ENCODE measurements around the gene ITGAV.

ITGAV gene

DNA sequence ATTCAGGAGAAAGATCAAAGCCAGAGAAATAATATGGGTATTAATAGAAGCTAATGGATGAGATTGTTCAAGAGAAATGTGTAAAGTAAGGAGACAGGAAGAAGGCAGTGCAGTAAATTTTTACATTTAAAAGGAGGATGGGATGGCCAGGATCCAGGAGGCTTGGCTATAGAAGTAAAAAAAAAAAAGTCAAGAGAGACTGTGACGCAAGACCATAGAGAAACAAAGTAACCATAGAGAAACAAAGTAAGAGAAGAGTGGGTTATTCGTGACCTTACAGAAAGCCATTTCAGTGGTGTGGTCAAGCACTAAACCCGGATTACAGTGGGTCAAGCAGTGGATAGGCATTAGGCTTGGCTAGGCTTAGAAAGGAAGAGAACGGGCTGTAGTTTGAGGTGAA is 93.5 kb downstream of the ITGAV start:
- Histone ChIP-seq H3K36me3 (replicated peaks; ENCODE audit: low read depth, low read length) (no peaks in the 10 kb centered on the region), H3K4me1 (ENCODE audit: low read length) (no peaks in the 10 kb centered on the region), H3K79me2 (ENCODE audit: low read length) (no peaks in the 10 kb centered on the region), H3K27me3 (ENCODE audit: low read depth, low read length) (no peaks in the 10 kb centered on the region), H2AFZ (ENCODE audit: low read depth, low read length) (no peak overlapping the region), H4K20me1 (ENCODE audit: insufficient read depth, low read length) (no peaks in the 10 kb centered on the region), H3K4me3 (ENCODE audit: low read length) (no peak overlapping the region), H3K4me2 (ENCODE audit: low read length) (no peak overlapping the region), H3K27ac (ENCODE audit: low read length) (no peak overlapping the region), H3K9ac (ENCODE audit: low read length) (no peak overlapping the region), H3K9me3 (ENCODE audit: insufficient read depth, low read length) (peaks cover 23% of the 10 kb centered on the region; the same call in 1 of the 2 replicates)
- TF ChIP-seq, protein P1, sequence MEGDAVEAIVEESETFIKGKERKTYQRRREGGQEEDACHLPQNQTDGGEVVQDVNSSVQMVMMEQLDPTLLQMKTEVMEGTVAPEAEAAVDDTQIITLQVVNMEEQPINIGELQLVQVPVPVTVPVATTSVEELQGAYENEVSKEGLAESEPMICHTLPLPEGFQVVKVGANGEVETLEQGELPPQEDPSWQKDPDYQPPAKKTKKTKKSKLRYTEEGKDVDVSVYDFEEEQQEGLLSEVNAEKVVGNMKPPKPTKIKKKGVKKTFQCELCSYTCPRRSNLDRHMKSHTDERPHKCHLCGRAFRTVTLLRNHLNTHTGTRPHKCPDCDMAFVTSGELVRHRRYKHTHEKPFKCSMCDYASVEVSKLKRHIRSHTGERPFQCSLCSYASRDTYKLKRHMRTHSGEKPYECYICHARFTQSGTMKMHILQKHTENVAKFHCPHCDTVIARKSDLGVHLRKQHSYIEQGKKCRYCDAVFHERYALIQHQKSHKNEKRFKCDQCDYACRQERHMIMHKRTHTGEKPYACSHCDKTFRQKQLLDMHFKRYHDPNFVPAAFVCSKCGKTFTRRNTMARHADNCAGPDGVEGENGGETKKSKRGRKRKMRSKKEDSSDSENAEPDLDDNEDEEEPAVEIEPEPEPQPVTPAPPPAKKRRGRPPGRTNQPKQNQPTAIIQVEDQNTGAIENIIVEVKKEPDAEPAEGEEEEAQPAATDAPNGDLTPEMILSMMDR (IDR thresholded peaks at IDR 0.05; ENCODE audit: low read depth, low read length), result no peak
- no peak for TF ChIP-seq EZH2phosphoT487 (IDR thresholded peaks at IDR 0.05; ENCODE audit: low read depth)

DNA sequence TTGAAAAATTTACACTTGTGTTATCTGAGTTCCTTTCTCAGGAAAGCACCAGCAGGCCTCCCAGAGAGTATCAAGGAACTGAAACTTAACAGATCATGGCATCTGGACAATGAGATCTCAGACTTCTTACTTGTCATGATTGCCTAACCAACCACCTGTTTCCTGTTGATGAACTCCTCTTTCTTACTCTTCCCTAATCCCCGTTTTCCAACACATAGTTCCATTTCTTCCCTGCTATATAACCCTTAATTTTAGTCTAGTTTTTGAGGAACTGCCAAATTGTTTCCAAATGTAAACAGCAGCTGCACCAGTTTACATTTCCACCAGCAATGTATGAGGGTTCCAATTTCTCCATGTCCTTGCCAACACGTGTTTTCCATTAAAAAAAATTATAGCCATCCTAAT is 98.0 kb downstream of the ITGAV start:
- H3K4me1 ChIP-seq (ENCODE audit: low read length), result no peaks in the 10 kb centered on the region
- H3K4me2 ChIP-seq (ENCODE audit: low read length), result no peak overlapping the region
- peaks cover 23% of the 10 kb centered on the region; the same call in 1 of the 2 replicates for H3K9me3 ChIP-seq (ENCODE audit: insufficient read depth, low read length)
- H2AFZ ChIP-seq (ENCODE audit: low read depth, low read length), result no peak overlapping the region
- H3K4me3 ChIP-seq (ENCODE audit: low read length), result no peak overlapping the region
- no peak overlapping the region for H3K27ac ChIP-seq (ENCODE audit: low read length)
- no peaks in the 10 kb centered on the region for H3K27me3 ChIP-seq (ENCODE audit: low read depth, low read length)
- no peaks in the 10 kb centered on the region for H3K36me3 ChIP-seq (replicated peaks; ENCODE audit: low read depth, low read length)
- no peak overlapping the region for H3K9ac ChIP-seq (ENCODE audit: low read length)
- TF ChIP-seq, protein P1 (IDR thresholded peaks at IDR 0.05; ENCODE audit: low read depth, low read length), result no peak
- no peak for TF ChIP-seq EZH2phosphoT487 (IDR thresholded peaks at IDR 0.05; ENCODE audit: low read depth)
- no peaks in the 10 kb centered on the region for H3K79me2 ChIP-seq (ENCODE audit: low read length)
- no peaks in the 10 kb centered on the region for H4K20me1 ChIP-seq (ENCODE audit: insufficient read depth, low read length)

DNA sequence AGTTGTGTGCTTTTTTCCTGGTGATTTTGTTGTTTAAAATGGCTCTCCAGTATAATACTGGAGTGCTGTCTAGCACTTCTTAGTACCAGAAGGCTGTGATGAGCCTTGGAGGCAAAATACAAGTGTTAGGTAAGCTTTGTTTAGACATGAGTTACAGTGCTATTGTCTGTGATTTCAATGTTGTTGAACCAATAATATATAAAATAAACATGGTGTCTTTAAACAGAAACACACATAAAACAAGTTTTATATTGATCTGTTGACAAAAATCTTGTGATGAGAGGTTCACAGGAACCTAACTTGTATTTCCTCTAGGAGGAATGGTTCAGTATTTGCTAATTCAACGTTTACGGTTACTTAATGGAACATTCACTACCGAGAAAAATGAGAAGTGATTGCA is 99.0 kb downstream of the ITGAV start:
- H3K4me2 ChIP-seq (ENCODE audit: low read length), result no peak overlapping the region

DNA sequence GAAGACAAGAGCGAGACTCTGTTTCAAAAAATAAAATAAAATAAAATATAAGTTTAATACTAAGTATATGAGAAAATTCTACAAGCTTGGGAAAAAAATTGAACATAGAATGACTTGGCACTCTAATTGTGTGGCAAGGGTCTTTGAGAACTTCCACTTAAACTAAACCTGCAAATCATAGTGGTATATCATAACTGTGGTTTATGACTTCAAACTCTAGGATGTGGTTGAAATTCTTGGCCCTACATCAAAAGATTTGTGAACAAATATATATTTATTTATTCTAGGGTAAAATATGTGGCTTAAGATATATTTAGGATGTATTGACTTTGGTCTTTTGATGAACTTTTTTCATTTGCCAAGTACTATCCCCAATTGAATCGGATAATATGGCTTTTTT is 100.9 kb downstream of the ITGAV start:
- Histone ChIP-seq H3K36me3 (replicated peaks; ENCODE audit: low read depth, low read length) (no peaks in the 10 kb centered on the region), H4K20me1 (ENCODE audit: insufficient read depth, low read length) (no peaks in the 10 kb centered on the region), H2AFZ (ENCODE audit: low read depth, low read length) (no peak overlapping the region), H3K27me3 (ENCODE audit: low read depth, low read length) (no peaks in the 10 kb centered on the region), H3K4me1 (ENCODE audit: low read length) (peaks cover 12% of the 10 kb centered on the region; the same call in 1 of the 2 replicates), H3K4me3 (ENCODE audit: low read length) (no peak overlapping the region), H3K27ac (ENCODE audit: low read length) (no peak overlapping the region), H3K4me2 (ENCODE audit: low read length) (no peak overlapping the region), H3K79me2 (ENCODE audit: low read length) (no peaks in the 10 kb centered on the region), H3K9me3 (ENCODE audit: insufficient read depth, low read length) (peaks cover 21% of the 10 kb centered on the region; the same call in 1 of the 2 replicates), H3K9ac (ENCODE audit: low read length) (no peak overlapping the region)
- TF ChIP-seq EZH2phosphoT487 (IDR thresholded peaks at IDR 0.05; ENCODE audit: low read depth), result no peak
- TF ChIP-seq, protein P1 (IDR thresholded peaks at IDR 0.05; ENCODE audit: low read depth, low read length), result no peak

More for the DNA sequence above, 99.0 kb downstream of the ITGAV start:
- Histone ChIP-seq H3K9me3 (ENCODE audit: insufficient read depth, low read length) (peaks cover 23% of the 10 kb centered on the region; the same call in 1 of the 2 replicates), H3K27ac (ENCODE audit: low read length) (no peak overlapping the region), H3K9ac (ENCODE audit: low read length) (no peak overlapping the region), H3K4me1 (ENCODE audit: low read length) (0 out of 2 replicates have a peak, but pooled peaks cover 3% of the 10 kb centered on the region), H4K20me1 (ENCODE audit: insufficient read depth, low read length) (no peaks in the 10 kb centered on the region), H3K79me2 (ENCODE audit: low read length) (no peaks in the 10 kb centered on the region), H3K36me3 (replicated peaks; ENCODE audit: low read depth, low read length) (no peaks in the 10 kb centered on the region), H3K27me3 (ENCODE audit: low read depth, low read length) (no peaks in the 10 kb centered on the region), H3K4me3 (ENCODE audit: low read length) (no peak overlapping the region), H2AFZ (ENCODE audit: low read depth, low read length) (no peak overlapping the region)
- TF ChIP-seq, protein P1 (IDR thresholded peaks at IDR 0.05; ENCODE audit: low read depth, low read length), result no peak
- TF ChIP-seq EZH2phosphoT487 (IDR thresholded peaks at IDR 0.05; ENCODE audit: low read depth), result no peak
